Aorta (tissue), 4 donors: ENCODE measurements around the gene GREB1. TPM values are rescaled to one million over a fixed set of nuclear protein-coding genes. Genes with fewer than 3 reads are reported as not detected.

Experiments
- microRNA-seq, 2 donors: library from miRNA; unstranded; fragments of <30 nt; microRNA quantifications; one replicate each; pipeline ENCODE4 v1.2.0, GENCODE V29; 2020
- polyA plus RNA-seq, 2 donors: library from polyadenylated mRNA; stranded (reverse); fragments of 200-250 nt; gene quantifications; one replicate each; pipeline ENCODE4 v1.2.3, GENCODE V29; 2013
- total RNA-seq, 2 donors: library from RNA; stranded (reverse); fragmentation: NEBNext Ultra II Directional; extraction: Animal tissue kit (Norgen Biotek cat#: 25700); gene quantifications; one replicate each; pipeline ENCODE4 v1.2.1, GENCODE V29; 2021
- donor health status: healthy with polysubstance abuse.
- donor health status: Bipolar disorder and iron deficiency.
- donor health status: DM: no; HTN: no; CAD: no.
- donor health status: DM: yes; HTN: yes; CAD: no.

The GREB1 gene
- total and polyA plus RNA-seq, 4 donors: 0.13 to 8.6 (median 7.2) TPM; not detected in 1

Small RNA genes lying within 50 kb of the gene (microRNA-seq; reads per million reads assigned to microRNA genes)
- 0 reads per million in 2 donors for gene MIR4429

Other genes with a start within 250 kb of the GREB1 start
- gene ROCK2, start 189.4 kb upstream of the GREB1 start, total RNA-seq: 100 to 1,000 TPM in 1 of 2 donors, 10 to 100 TPM in 1; 97.9 to 119 TPM
- 10 to 100 TPM; 19.2 to 20.5 TPM for gene ROCK2, start 189.4 kb upstream of the GREB1 start, polyA plus RNA-seq
- 10 to 100 TPM; 10.1 to 13.4 TPM for gene E2F6, start 67.9 kb upstream of the GREB1 start, total RNA-seq
- 1 to 10 TPM; 8.6 TPM for gene E2F6, start 67.9 kb upstream of the GREB1 start, polyA plus RNA-seq
- not detected for gene NTSR2, start 136.2 kb downstream of the GREB1 start, total RNA-seq
- gene NTSR2, start 136.2 kb downstream of the GREB1 start, polyA plus RNA-seq: not detected
- 10 to 100 TPM; 32.8 to 54.0 TPM for gene LPIN1, start 212.6 kb downstream of the GREB1 start, total RNA-seq
- gene LPIN1, start 212.6 kb downstream of the GREB1 start, polyA plus RNA-seq: 10 to 100 TPM in 1 of 2 donors, 1 to 10 TPM in 1; 4.4 to 13.3 TPM